Erythroblast (primary cell): Measurements from ENCODE around the gene NCBP2L.

Experiments used
- GATA1 ChIP-seq: IDR thresholded peaks from 2 replicates; pipeline ENCODE4 v1.6.1; 2011; ENCODE audit warnings: low read depth, mild to moderate bottlenecking, control low read depth, low read length, moderate library complexity
- POLR2A ChIP-seq: IDR thresholded peaks from 2 replicates; pipeline ENCODE4 v1.6.1; 2011; ENCODE audit warnings: mild to moderate bottlenecking, low read length

- TF ChIP-seq POLR2A (no peak), GATA1 (no peak)
Observed at GRCh38 chrX:107738768-107739167, 38.8 kb upstream of the NCBP2L start.
